ENCODE data around the gene MATN4. TPM values are rescaled to one million over a fixed set of nuclear protein-coding genes. Genes with fewer than 3 reads are reported as not detected.

MATN4 gene
- total and polyA plus RNA-seq, 2 of the 13 experiments (the other 11 are each of a cell fraction or from before 2014, with no cell fraction given), result not detected

- TF ChIP-seq SNAPC5 (CRISPR knock-in tag; IDR thresholded peaks at IDR 0.05; ENCODE audit: borderline replicate concordance), result no peak
- no peak for TF ChIP-seq CC2D1A (CRISPR knock-in tag; IDR thresholded peaks at IDR 0.05)
- TF ChIP-seq SCMH1 (CRISPR knock-in tag; IDR thresholded peaks at IDR 0.05; ENCODE audit: borderline replicate concordance), result no peak
- TF ChIP-seq ZNF142 (CRISPR knock-in tag; IDR thresholded peaks at IDR 0.05), result no peak
- TF ChIP-seq ZFAT (CRISPR knock-in tag; conservative IDR thresholded peaks at IDR 0.05), result no peak
- no peak; the same call in 1 of the 2 replicates for TF ChIP-seq ZNF839 (CRISPR knock-in tag; IDR thresholded peaks at IDR 0.05; ENCODE audit: borderline replicate concordance)
- no peak for TF ChIP-seq SRSF9 (IDR thresholded peaks at IDR 0.05; ENCODE audit: borderline replicate concordance, insufficient read depth, low read depth, low read length, poor library complexity, severe bottlenecking)
- TF ChIP-seq ZNF563 (CRISPR knock-in tag; IDR thresholded peaks at IDR 0.05), result no peak
- TF ChIP-seq ZNF879 (CRISPR knock-in tag; IDR thresholded peaks at IDR 0.05), result no peak
- TF ChIP-seq PHF20 (CRISPR knock-in tag; IDR thresholded peaks at IDR 0.05), result peak; percentile 18; the same call in 1 of the 2 replicates
- TF ChIP-seq MTF1 (CRISPR knock-in tag; IDR thresholded peaks at IDR 0.05), result no peak
- no peak for TF ChIP-seq TRAFD1 (CRISPR knock-in tag; IDR thresholded peaks at IDR 0.05; ENCODE audit: borderline replicate concordance)
- TF ChIP-seq ZNF768 (CRISPR knock-in tag; IDR thresholded peaks at IDR 0.05), result peak; percentile 56
- no peak; the same call in 1 of the 2 replicates for TF ChIP-seq SRY (CRISPR knock-in tag; IDR thresholded peaks at IDR 0.05)
- TF ChIP-seq ZNF281 (CRISPR knock-in tag; IDR thresholded peaks at IDR 0.05; ENCODE audit: borderline replicate concordance), result peak; percentile 79
- TF ChIP-seq YEATS2 (CRISPR knock-in tag; IDR thresholded peaks at IDR 0.05; ENCODE audit: borderline replicate concordance), result no peak
- TF ChIP-seq KLF15 (CRISPR knock-in tag; IDR thresholded peaks at IDR 0.05; ENCODE audit: borderline replicate concordance), result no peak
- TF ChIP-seq ARID2 (CRISPR knock-in tag; IDR thresholded peaks at IDR 0.05; ENCODE audit: borderline replicate concordance), result peak; percentile 94
Observed at GRCh38 chr20:45337367-45338120, 29.4 kb upstream of the MATN4 start (continued).
